ENCODE measurements around the gene ZDHHC5. TPM values are rescaled to one million over a fixed set of nuclear protein-coding genes. Genes with fewer than 3 reads are reported as not detected.

ZDHHC5 gene
- total and polyA plus RNA-seq, 3 donors from 2014 or later, result 75.4 to 124 (median 79.8) TPM

DNA sequence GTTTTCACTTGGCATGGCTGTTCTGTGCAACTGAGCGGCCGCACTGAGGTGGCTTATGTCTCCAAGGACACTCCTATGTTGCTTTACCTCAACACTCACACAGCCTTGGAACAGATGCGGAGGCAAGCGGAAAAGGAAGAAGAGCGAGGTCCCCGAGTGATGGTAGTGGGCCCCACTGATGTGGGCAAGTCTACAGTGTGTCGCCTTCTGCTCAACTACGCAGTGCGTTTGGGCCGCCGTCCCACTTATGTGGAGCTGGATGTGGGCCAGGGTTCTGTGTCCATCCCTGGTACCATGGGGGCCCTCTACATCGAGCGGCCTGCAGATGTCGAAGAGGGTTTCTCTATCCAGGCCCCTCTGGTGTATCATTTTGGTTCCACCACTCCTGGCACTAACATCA is 8.2 kb upstream of the ZDHHC5 start:
- no peak for DNase-seq
- intact Hi-C loops (cut with DNase I; ENCODE audit: low total_unique reads), result no loop called here
- WGBS, 2 donors, result 92 to 95% methylated on average over 14 of the region's 14 CpGs

GRCh38 chr11:57662893-57663292 is 5.0 kb upstream of the ZDHHC5 start:
- no peaks in the 10 kb centered on the region for H3K36me3 ChIP-seq (ENCODE audit: low read depth, missing control alignments)
- peaks cover 3% of the 10 kb centered on the region for H3K4me1 ChIP-seq
- TF ChIP-seq, protein P1, sequence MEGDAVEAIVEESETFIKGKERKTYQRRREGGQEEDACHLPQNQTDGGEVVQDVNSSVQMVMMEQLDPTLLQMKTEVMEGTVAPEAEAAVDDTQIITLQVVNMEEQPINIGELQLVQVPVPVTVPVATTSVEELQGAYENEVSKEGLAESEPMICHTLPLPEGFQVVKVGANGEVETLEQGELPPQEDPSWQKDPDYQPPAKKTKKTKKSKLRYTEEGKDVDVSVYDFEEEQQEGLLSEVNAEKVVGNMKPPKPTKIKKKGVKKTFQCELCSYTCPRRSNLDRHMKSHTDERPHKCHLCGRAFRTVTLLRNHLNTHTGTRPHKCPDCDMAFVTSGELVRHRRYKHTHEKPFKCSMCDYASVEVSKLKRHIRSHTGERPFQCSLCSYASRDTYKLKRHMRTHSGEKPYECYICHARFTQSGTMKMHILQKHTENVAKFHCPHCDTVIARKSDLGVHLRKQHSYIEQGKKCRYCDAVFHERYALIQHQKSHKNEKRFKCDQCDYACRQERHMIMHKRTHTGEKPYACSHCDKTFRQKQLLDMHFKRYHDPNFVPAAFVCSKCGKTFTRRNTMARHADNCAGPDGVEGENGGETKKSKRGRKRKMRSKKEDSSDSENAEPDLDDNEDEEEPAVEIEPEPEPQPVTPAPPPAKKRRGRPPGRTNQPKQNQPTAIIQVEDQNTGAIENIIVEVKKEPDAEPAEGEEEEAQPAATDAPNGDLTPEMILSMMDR (IDR thresholded peaks at IDR 0.05), result no peak
- no peak for TF ChIP-seq POLR2A (IDR thresholded peaks at IDR 0.05)
- H3K27ac ChIP-seq, result no peak overlapping the region
- no peaks in the 10 kb centered on the region for H3K27me3 ChIP-seq
- intact Hi-C loops (cut with DNase I; ENCODE audit: low total_unique reads), result no loop called here
- H3K4me3 ChIP-seq, result no peak overlapping the region
- no peaks in the 10 kb centered on the region for H3K9me3 ChIP-seq
- DNase-seq, result no peak
- WGBS, 2 donors, result 66 to 71% methylated on average over 4 of the region's 4 CpGs

More for the DNA sequence above, 8.2 kb upstream of the ZDHHC5 start:
- Histone ChIP-seq H3K36me3 (ENCODE audit: low read depth, missing control alignments) (no peaks in the 10 kb centered on the region), H3K4me3 (no peak overlapping the region), H3K27ac (no peak overlapping the region), H3K4me1 (peaks cover 7% of the 10 kb centered on the region), H3K9me3 (no peaks in the 10 kb centered on the region), H3K27me3 (no peaks in the 10 kb centered on the region)
- TF ChIP-seq, protein P1 (IDR thresholded peaks at IDR 0.05), result no peak
- no peak for TF ChIP-seq POLR2A (IDR thresholded peaks at IDR 0.05)

GRCh38 chr11:57663975-57664374 is 3.9 kb upstream of the ZDHHC5 start:
- TF ChIP-seq, protein P1 (IDR thresholded peaks at IDR 0.05), result no peak
- no peak for TF ChIP-seq POLR2A (IDR thresholded peaks at IDR 0.05)
- Histone ChIP-seq H3K4me3 (no peak overlapping the region), H3K27me3 (no peaks in the 10 kb centered on the region), H3K9me3 (no peaks in the 10 kb centered on the region), H3K36me3 (ENCODE audit: low read depth, missing control alignments) (no peaks in the 10 kb centered on the region), H3K4me1 (peaks cover under 1% of the 10 kb centered on the region), H3K27ac (no peak overlapping the region)
- no peak for DNase-seq
- WGBS, 2 donors, result 76 to 78% methylated on average over 9 of the region's 9 CpGs
- intact Hi-C loops (cut with DNase I; ENCODE audit: low total_unique reads), result no loop called here

- DNase-seq, result peak; percentile 100
- intact Hi-C loops (cut with DNase I; ENCODE audit: low total_unique reads), result no loop called here
- Histone ChIP-seq H3K36me3 (ENCODE audit: low read depth, missing control alignments) (no peaks in the 10 kb centered on the region), H3K9me3 (no peaks in the 10 kb centered on the region), H3K27ac (peak overlapping the region; percentile 95 to 96), H3K4me1 (peaks cover 4% of the 10 kb centered on the region), H3K4me3 (peak overlapping the region; percentile 97 to 99), H3K27me3 (no peaks in the 10 kb centered on the region)
- 0 to 3% methylated on average over 17 to 29 of the region's 29 CpGs for WGBS, 2 donors
- TF ChIP-seq POLR2A (IDR thresholded peaks at IDR 0.05), result no peak
- TF ChIP-seq, protein P1 (IDR thresholded peaks at IDR 0.05), result no peak
Observed at GRCh38 chr11:57667117-57667735, 688 bp upstream of the ZDHHC5 start.

DNA sequence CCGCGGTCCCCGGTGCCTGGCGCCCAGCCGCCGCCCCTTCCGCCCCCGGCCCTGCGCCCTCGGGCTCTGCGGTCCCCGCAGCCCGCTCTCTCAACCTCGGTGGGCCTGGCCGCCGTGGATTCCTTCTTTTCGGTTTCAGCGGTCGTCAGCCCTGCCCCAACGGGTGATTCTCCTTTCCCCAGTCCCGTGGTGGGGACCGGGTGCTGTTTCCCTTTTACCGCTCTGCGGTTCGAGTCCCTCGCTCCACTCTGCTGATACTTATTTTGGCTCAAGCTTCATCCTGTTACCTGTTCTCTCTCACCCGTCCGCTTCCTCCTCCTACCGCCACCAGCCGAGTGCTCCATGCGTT is 494 bp downstream of the ZDHHC5 start:
- no peak for TF ChIP-seq POLR2A (IDR thresholded peaks at IDR 0.05)
- TF ChIP-seq, protein P1 (IDR thresholded peaks at IDR 0.05), result no peak
- 0% methylated on average over 16 to 31 of the region's 31 CpGs for WGBS, 2 donors
- H3K27ac ChIP-seq, result peak overlapping the region; percentile 95 to 96
- peaks cover 4% of the 10 kb centered on the region for H3K4me1 ChIP-seq
- no peaks in the 10 kb centered on the region for H3K27me3 ChIP-seq
- no peaks in the 10 kb centered on the region for H3K36me3 ChIP-seq (ENCODE audit: low read depth, missing control alignments)
- no peak for DNase-seq
- peak overlapping the region; percentile 97 to 99 for H3K4me3 ChIP-seq
- intact Hi-C loops (cut with DNase I; ENCODE audit: low total_unique reads), result no loop called here
- no peaks in the 10 kb centered on the region for H3K9me3 ChIP-seq

Data from testis (tissue), 3 donors.